ENCODE data around the gene NEURL1.

NEURL1 gene

DNA sequence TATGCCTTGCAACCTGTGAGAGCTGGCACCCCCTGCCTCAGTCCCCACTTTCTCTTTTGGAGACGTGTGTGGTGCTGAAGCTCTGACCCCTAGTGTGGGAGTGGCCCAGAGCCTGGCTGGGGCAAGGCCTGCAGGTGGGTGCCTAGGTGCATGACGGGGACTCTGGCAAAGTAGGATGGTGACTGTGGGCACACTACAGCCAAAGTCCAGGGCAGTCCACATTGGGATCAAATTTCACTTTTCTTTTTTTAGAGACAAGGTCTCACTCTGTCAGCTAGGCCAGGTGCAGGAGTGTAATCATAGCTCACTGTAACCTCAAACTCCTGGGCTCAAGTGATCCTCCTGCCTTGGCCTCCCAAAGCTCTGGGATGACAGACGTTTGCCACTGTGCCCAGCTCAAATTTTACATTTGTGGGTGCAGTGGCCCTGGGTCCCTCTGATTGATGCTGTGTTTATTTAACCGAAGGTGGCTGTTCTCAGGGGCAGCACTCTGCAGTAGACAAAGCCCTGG lies 52.3 kb downstream of the NEURL1 start:
- DNase-seq (ENCODE audit: low read depth in 2 of 2), result no peak

GRCh38 chr10:103546401-103546800 lies 52.9 kb downstream of the NEURL1 start:
- DNase-seq (ENCODE audit: low read depth in 2 of 2), result no peak

GRCh38 chr10:103547391-103547946 lies 54.0 kb downstream of the NEURL1 start:
- no peak for DNase-seq (ENCODE audit: low read depth in 2 of 2)

GRCh38 chr10:103548006-103548405 lies 54.5 kb downstream of the NEURL1 start:
- no peak for DNase-seq (ENCODE audit: low read depth in 2 of 2)

- no peak for DNase-seq (ENCODE audit: low read depth in 2 of 2)
These were observed 55.3 kb downstream of the NEURL1 start for GRCh38 chr10:103548581-103549348.

- DNase-seq (ENCODE audit: low read depth in 2 of 2), result no peak
These were observed 55.8 kb downstream of the NEURL1 start for GRCh38 chr10:103549349-103549685.

- DNase-seq (ENCODE audit: low read depth in 2 of 2), result no peak
These were observed 56.7 kb downstream of the NEURL1 start for GRCh38 chr10:103550229-103550628.

GRCh38 chr10:103551619-103552602 lies 58.4 kb downstream of the NEURL1 start:
- no peak for DNase-seq (ENCODE audit: low read depth in 2 of 2)

GRCh38 chr10:103552856-103553742 lies 59.6 kb downstream of the NEURL1 start:
- no peak for DNase-seq (ENCODE audit: low read depth in 2 of 2)

GRCh38 chr10:103553743-103554487 lies 60.4 kb downstream of the NEURL1 start:
- DNase-seq (ENCODE audit: low read depth in 2 of 2), result peak in 1 of 2 experiments; percentile 31

DNA sequence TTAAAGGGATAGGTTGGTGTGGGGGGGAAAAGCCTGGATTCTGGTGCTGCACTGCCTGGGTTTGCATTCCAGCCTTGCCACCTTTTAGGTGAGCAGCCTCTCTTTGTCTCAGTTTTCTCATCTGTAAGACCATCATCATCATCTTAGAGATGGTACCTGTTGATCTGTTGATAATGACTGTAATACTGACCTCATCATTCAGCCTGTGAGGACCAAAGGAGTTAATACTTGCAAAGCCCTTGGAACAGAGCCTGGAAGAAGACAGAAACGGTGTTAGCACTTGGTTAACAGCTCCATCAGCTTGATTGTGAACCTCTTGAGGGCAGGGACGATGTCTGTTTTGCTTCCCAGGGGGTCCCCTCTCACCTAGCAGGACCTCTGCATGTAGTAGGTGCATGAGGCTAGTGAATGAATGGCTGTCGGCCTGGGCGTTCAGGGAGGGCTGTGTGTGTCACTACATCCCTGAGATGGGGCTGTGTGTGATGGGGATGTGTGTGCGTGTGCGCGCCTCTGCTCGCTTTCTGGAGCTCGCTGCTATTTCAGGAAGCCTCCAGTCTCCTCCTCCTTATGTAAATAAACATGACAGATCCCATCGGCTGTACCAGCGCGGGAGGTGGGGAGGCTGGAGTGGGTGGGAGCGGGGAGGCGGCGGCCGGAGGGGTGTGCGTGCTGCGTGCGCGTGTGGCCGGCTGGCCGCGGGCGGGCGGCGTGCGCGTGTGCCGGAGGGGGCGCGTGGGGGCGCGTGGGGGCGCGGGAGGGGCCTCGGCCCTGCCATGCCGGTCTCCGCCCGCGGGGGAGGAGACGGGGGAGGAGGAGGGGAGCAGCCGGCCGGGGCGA lies 61.2 kb downstream of the NEURL1 start:
- DNase-seq (ENCODE audit: low read depth in 2 of 2), result no peak

DNA sequence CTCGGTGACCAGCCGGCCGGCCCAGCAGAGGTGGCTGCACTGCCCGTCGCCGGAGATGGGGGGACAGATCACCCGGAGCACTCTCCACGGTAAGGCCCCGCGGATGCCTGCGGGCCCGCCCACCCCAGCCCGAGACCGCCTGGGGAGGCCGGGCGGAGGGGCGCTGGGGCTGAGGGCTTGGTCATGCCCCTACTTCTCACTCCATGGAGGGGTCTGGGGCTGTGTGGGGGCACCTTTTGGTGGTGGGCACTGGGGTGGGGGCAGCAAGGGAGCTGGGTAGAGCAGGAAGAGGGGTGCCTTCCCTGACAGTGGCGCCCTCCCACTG lies 61.8 kb downstream of the NEURL1 start:
- no peak for DNase-seq (ENCODE audit: low read depth in 2 of 2)

- DNase-seq (ENCODE audit: low read depth in 2 of 2), result no peak
These were observed 62.2 kb downstream of the NEURL1 start for GRCh38 chr10:103555712-103556111.

DNA sequence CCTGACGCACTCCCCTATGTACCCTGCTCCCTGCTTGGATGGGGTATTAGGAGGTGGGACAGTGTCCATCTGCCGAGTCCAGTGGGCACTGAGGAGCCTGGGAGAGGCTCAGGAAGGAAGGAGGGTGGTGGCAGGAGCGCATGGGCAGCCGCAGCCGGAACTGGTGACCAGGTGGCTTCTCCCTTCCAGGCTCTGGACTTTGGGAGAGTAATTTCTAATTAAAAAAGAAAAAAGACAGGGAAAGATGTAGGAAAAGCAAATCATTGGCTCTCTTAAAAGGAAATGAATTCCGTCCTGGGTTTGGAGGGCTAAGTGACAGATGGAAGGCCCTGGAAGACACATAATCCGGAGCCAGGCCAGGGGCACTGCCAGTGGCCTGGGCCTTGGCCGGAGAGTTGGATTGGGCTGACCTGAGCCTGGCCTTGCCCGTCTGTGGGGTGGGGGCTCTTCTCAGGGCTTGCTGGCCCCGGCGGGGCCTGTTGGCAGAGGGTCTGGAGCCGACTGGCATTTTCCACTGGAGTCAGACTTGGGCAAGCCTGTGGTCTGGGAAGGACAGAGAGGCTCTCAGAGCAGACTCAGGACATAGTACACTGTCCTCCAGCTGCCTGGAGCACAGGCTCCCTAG lies 63.0 kb downstream of the NEURL1 start:
- DNase-seq (ENCODE audit: low read depth in 2 of 2), result no peak

GRCh38 chr10:103557455-103557854 lies 64.0 kb downstream of the NEURL1 start:
- DNase-seq (ENCODE audit: low read depth in 2 of 2), result no peak

GRCh38 chr10:103558911-103559310 lies 65.4 kb downstream of the NEURL1 start:
- no peak for DNase-seq (ENCODE audit: low read depth in 2 of 2)

GRCh38 chr10:103559776-103560175 lies 66.3 kb downstream of the NEURL1 start:
- no peak for DNase-seq (ENCODE audit: low read depth in 2 of 2)

DNA sequence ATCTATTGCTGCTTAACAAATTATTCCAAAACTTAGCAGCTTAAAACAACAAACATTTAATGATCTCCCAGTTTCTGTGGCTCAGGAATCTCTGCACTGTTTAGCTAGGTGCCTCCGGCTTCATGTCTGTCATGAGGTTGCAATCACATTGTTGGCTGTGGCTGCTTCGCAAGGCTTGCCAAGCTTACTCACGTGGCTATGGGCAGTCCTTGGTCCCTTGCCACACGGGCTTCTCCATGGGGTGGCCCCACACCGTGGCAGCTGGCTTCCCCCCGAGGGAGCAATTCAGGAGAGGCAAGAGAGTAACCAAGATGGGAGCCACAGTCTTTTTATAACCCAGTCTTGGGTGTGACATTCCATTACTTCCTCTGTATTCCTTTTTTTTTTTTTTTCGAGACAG lies 67.4 kb downstream of the NEURL1 start:
- no peak for DNase-seq (ENCODE audit: low read depth in 2 of 2)

GRCh38 chr10:103562383-103562782 lies 68.9 kb downstream of the NEURL1 start:
- no peak for DNase-seq (ENCODE audit: low read depth in 2 of 2)
